Measurements from ENCODE around the gene FNDC1.
A peak's percentile ranks its signal among the peaks of the same experiment; 100 is the strongest.
"Not testable (repeated sequence)": the region's sequence is repeated elsewhere in the genome, so short reads cannot be mapped to it uniquely, and the experiment has no call there.

The FNDC1 gene

GRCh38 chr6:159169193-159169555 lies at the start of gene FNDC1:
Gene FNDC1 (plus strand): TSS chr6:159169400. CDS start chr6:159169597, 197 bp downstream.
- DNase-seq: no peak

GRCh38 chr6:159119791-159120190 lies 49.4 kb upstream of the FNDC1 start:
- no peak for DNase-seq

GRCh38 chr6:159121486-159121885 lies 47.7 kb upstream of the FNDC1 start:
- DNase-seq: no peak

- DNase-seq: no peak
Observed at GRCh38 chr6:159122453-159122852, 46.7 kb upstream of the FNDC1 start.

- not testable (repeated sequence) for DNase-seq
Observed at GRCh38 chr6:159123831-159124230, 45.4 kb upstream of the FNDC1 start.

- DNase-seq: no peak
Observed at GRCh38 chr6:159125014-159125609, 44.1 kb upstream of the FNDC1 start.

GRCh38 chr6:159125951-159126352 lies 43.2 kb upstream of the FNDC1 start:
- DNase-seq: no peak

GRCh38 chr6:159126590-159126989 lies 42.6 kb upstream of the FNDC1 start:
- DNase-seq: no peak

GRCh38 chr6:159127701-159128100 lies 41.5 kb upstream of the FNDC1 start:
- no peak for DNase-seq

- DNase-seq: no peak
Observed at GRCh38 chr6:159128978-159129377, 40.2 kb upstream of the FNDC1 start.

GRCh38 chr6:159130846-159131245 lies 38.4 kb upstream of the FNDC1 start:
- DNase-seq: no peak

- no peak for DNase-seq
Observed at GRCh38 chr6:159131709-159132108, 37.5 kb upstream of the FNDC1 start.

- DNase-seq: no peak
Observed at GRCh38 chr6:159132664-159133063, 36.5 kb upstream of the FNDC1 start.

GRCh38 chr6:159134701-159135364 lies 34.4 kb upstream of the FNDC1 start:
- DNase-seq: peak; percentile 45

GRCh38 chr6:159137676-159138075 lies 31.5 kb upstream of the FNDC1 start:
- no peak for DNase-seq

GRCh38 chr6:159142531-159142930 lies 26.7 kb upstream of the FNDC1 start:
- no peak for DNase-seq

GRCh38 chr6:159148641-159149040 lies 20.6 kb upstream of the FNDC1 start:
- no peak for DNase-seq

GRCh38 chr6:159149641-159150040 lies 19.6 kb upstream of the FNDC1 start:
- no peak for DNase-seq

- DNase-seq: peak; percentile 5
Observed at GRCh38 chr6:159151266-159151855, 17.8 kb upstream of the FNDC1 start.

- DNase-seq: no peak
Observed at GRCh38 chr6:159152041-159152440, 17.2 kb upstream of the FNDC1 start.

- no peak for DNase-seq
Observed at GRCh38 chr6:159152782-159153181, 16.4 kb upstream of the FNDC1 start.

GRCh38 chr6:159155679-159156078 lies 13.5 kb upstream of the FNDC1 start:
- no peak for DNase-seq

- no peak for DNase-seq
Observed at GRCh38 chr6:159156089-159156488, 13.1 kb upstream of the FNDC1 start.

GRCh38 chr6:159157431-159157830 lies 11.8 kb upstream of the FNDC1 start:
- no peak for DNase-seq

- DNase-seq: no peak
Observed at GRCh38 chr6:159161839-159162238, 7.4 kb upstream of the FNDC1 start.
